ENCODE results near the gene LMF1.

DNA sequence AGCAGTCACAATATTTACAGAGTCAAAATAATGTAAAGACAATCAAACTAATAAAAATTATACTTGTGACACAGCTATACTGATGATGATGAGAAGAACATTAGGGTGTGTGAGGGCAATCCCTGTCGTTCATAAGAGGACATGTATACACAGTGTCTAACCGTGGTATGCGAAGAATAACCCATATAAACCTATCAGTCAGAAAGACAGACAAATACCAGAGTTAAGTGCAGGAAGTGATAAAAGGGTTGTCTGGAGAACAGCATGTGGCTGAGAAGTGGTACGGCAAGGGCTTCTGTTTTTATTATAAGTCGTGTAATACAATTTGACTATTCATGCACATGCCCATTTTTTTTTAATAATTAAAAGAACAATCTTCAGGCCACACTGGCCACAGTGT, 46.7 kb downstream of the LMF1 start:
- TF ChIP-seq, protein P1, sequence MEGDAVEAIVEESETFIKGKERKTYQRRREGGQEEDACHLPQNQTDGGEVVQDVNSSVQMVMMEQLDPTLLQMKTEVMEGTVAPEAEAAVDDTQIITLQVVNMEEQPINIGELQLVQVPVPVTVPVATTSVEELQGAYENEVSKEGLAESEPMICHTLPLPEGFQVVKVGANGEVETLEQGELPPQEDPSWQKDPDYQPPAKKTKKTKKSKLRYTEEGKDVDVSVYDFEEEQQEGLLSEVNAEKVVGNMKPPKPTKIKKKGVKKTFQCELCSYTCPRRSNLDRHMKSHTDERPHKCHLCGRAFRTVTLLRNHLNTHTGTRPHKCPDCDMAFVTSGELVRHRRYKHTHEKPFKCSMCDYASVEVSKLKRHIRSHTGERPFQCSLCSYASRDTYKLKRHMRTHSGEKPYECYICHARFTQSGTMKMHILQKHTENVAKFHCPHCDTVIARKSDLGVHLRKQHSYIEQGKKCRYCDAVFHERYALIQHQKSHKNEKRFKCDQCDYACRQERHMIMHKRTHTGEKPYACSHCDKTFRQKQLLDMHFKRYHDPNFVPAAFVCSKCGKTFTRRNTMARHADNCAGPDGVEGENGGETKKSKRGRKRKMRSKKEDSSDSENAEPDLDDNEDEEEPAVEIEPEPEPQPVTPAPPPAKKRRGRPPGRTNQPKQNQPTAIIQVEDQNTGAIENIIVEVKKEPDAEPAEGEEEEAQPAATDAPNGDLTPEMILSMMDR (IDR thresholded peaks at IDR 0.05 in 4 of 5, conservative IDR thresholded peaks at IDR 0.05 in 1 of 5) = no peak
- no peak for TF ChIP-seq POLR2A (IDR thresholded peaks at IDR 0.05)
